GM12874 (cell line): ENCODE results near the gene DPP6.

Source experiments
- TF ChIP-seq, protein P1 (sequence below): IDR thresholded peaks from 2 replicates; pipeline ENCODE4 v1.5.1; 2011; ENCODE audit warnings: low read depth, mild to moderate bottlenecking, control low read depth, low read length, moderate library complexity; ENCODE audit not compliant: insufficient read depth

DPP6 gene

DNA sequence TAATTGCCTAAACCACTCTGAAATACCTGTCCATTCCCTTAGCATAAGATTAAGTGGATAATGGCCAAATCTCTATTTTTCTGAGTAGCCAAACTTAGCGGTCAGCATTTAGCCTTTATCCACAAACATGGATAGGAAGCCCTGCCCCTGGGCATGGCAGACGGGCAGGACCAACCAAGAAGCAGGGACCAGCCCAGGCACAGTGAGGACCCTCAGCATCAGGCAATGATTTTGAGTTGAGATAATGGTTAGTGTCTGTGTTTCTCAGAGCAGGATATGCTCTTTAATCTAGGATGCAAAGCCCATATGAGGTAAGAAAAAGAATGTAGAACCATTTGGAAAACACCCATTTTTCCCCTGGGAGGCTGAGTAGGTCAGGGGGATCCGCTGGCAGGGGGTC, 131.7 kb downstream of the DPP6 start:
- TF ChIP-seq, protein P1, sequence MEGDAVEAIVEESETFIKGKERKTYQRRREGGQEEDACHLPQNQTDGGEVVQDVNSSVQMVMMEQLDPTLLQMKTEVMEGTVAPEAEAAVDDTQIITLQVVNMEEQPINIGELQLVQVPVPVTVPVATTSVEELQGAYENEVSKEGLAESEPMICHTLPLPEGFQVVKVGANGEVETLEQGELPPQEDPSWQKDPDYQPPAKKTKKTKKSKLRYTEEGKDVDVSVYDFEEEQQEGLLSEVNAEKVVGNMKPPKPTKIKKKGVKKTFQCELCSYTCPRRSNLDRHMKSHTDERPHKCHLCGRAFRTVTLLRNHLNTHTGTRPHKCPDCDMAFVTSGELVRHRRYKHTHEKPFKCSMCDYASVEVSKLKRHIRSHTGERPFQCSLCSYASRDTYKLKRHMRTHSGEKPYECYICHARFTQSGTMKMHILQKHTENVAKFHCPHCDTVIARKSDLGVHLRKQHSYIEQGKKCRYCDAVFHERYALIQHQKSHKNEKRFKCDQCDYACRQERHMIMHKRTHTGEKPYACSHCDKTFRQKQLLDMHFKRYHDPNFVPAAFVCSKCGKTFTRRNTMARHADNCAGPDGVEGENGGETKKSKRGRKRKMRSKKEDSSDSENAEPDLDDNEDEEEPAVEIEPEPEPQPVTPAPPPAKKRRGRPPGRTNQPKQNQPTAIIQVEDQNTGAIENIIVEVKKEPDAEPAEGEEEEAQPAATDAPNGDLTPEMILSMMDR, result no peak

GRCh38 chr7:154186811-154187210, 134.6 kb downstream of the DPP6 start:
- TF ChIP-seq, protein P1, result no peak

- TF ChIP-seq, protein P1, result no peak
Measured at GRCh38 chr7:154188330-154188729, 136.1 kb downstream of the DPP6 start.

GRCh38 chr7:154195266-154195665, 143.1 kb downstream of the DPP6 start:
- TF ChIP-seq, protein P1, result no peak

- TF ChIP-seq, protein P1, result no peak
Measured at GRCh38 chr7:154198481-154198880, 146.3 kb downstream of the DPP6 start.

DNA sequence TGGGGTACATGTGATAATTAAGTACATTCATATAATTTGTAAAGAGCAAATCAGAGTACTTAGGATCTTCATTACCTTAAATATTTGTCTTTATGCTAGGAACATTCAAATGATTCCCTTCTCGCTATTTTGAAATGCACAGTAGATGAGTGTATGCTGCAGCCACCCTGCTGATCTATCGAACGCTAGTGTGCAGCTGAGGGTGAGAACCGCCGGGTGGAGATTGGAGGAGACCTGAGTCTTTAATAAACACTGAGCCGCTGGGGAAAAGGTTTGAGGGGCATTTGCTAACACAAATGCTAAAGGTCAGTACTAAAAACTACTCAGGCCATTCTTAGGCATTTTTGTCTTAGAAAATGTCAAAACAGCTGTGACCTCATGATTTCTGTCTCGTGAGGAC, 148.0 kb downstream of the DPP6 start:
- TF ChIP-seq, protein P1, result no peak

DNA sequence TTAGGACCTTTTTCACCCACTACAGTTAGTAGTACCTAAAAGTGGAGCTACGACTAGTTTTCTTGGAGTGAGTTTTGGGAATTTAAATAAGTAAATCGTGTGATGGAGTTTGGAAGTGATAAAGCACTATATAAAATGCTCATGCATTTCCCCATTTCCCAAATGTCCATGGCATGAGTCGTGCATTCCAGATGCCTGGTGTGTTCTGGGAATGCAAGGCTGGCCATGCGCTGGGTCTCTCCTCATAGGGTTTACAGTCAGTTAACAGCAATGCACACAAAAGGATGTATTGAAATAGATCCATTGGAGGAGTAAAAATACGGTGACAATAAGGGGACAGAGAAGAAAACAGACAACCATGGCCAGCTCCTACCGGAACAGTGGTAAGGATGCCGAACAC, 149.8 kb downstream of the DPP6 start:
- TF ChIP-seq, protein P1, result no peak

DNA sequence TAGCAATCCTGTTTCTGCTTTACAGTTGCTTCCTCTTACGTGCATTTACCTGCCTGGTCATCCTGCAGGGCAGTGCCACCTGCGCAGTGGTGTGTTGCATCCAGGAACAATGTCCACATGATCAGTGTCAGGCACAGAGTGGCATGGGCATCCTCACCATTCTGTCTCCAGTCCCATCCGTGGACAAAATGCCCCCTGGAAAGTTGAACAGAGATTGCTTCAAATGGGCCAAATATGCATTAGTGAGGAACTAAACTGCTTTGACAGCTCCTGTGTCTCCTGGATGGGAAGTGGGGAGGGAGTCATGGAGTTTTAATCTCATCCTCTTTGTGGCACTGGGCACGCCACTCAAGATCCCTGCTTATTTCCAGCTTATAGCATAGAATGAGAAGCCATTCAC, 151.8 kb downstream of the DPP6 start:
- TF ChIP-seq, protein P1, result no peak
